Mesothelial cell of epicardium (in vitro differentiated cells): ENCODE results near the gene ASCC1. TPM values are rescaled to one million over a fixed set of nuclear protein-coding genes. Genes with fewer than 3 reads are reported as not detected.

Experiments
- DNase-seq, 2 experiments: peaks; one replicate each; pipeline ENCODE4 v3.0.0; 2021; ENCODE audit warnings: low spot score in 2 of 2; ENCODE audit not compliant: unreplicated experiment in 2 of 2
- H3K27ac Mint-ChIP-seq: 2 replicates; pipeline ENCODE4 v1.8.0; 2021; ENCODE audit warnings: mixed read lengths
- H3K27me3 Mint-ChIP-seq: 2 replicates; pipeline ENCODE4 v1.8.0; 2021; ENCODE audit warnings: low read depth, mixed read lengths
- H3K36me3 Mint-ChIP-seq: 2 replicates; pipeline ENCODE4 v1.8.0; 2021; ENCODE audit warnings: mixed read lengths
- H3K4me1 Mint-ChIP-seq: 2 replicates; pipeline ENCODE4 v1.8.0; 2021; ENCODE audit warnings: mixed read lengths
- H3K4me3 Mint-ChIP-seq: 2 replicates; pipeline ENCODE4 v1.8.0; 2021; ENCODE audit warnings: mild to moderate bottlenecking, moderate library complexity, mixed read lengths
- H3K9me3 Mint-ChIP-seq: 2 replicates; pipeline ENCODE4 v1.8.0; 2021; ENCODE audit warnings: mixed read lengths
- total RNA-seq: library from RNA; stranded (reverse); gene quantifications from 3 replicates; pipeline ENCODE4 v1.2.1, GENCODE V29; 2021
- TF ChIP-seq, protein P1 (sequence below): fragments of 200-600 bp; sonication (generic); IDR thresholded peaks from one replicate; pipeline ENCODE4 v1.5.0; 2021; ENCODE audit warnings: antibody characterized with exemption; ENCODE audit not compliant: unreplicated experiment

The ASCC1 gene
- total RNA-seq, 1 donor from 2014 or later: 36.6 TPM

DNA sequence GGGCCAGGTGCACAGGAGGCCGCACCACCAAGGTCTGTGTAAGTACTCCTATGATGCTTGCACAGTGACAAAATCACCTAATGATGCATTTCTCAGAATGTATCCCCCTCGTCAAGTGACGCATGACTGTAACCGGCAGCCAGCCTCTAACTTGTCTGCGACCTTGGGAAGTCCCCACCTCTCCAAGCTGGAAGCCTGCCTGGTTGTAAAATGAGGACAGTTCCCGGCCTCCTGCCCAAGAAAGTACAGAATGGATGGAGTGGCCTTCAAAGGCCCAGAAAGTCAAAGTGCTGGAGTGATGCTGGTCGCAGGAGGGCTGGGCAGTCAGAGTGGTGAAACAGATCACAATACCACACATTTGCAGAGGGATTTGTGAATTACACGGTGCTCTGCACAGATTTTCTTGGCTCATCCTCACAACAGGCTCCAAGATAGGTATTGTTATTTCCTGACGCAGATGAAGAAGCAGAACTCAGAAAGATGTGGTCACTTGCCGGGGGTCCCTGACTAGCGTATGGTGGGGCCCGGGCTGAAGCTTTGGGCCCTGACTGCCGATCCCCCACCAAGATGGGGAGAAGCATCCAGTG, 150.5 kb downstream of the ASCC1 start:
- no peaks in the 10 kb centered on the region for H3K36me3 Mint-ChIP-seq
- H3K9me3 Mint-ChIP-seq: no peaks in the 10 kb centered on the region
- TF ChIP-seq, protein P1, sequence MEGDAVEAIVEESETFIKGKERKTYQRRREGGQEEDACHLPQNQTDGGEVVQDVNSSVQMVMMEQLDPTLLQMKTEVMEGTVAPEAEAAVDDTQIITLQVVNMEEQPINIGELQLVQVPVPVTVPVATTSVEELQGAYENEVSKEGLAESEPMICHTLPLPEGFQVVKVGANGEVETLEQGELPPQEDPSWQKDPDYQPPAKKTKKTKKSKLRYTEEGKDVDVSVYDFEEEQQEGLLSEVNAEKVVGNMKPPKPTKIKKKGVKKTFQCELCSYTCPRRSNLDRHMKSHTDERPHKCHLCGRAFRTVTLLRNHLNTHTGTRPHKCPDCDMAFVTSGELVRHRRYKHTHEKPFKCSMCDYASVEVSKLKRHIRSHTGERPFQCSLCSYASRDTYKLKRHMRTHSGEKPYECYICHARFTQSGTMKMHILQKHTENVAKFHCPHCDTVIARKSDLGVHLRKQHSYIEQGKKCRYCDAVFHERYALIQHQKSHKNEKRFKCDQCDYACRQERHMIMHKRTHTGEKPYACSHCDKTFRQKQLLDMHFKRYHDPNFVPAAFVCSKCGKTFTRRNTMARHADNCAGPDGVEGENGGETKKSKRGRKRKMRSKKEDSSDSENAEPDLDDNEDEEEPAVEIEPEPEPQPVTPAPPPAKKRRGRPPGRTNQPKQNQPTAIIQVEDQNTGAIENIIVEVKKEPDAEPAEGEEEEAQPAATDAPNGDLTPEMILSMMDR: no peak
- no peaks in the 10 kb centered on the region for H3K27me3 Mint-ChIP-seq
- H3K4me3 Mint-ChIP-seq: no peak overlapping the region
- H3K27ac Mint-ChIP-seq: no peak overlapping the region
- no peak for DNase-seq
- peaks cover 16% of the 10 kb centered on the region for H3K4me1 Mint-ChIP-seq

DNA sequence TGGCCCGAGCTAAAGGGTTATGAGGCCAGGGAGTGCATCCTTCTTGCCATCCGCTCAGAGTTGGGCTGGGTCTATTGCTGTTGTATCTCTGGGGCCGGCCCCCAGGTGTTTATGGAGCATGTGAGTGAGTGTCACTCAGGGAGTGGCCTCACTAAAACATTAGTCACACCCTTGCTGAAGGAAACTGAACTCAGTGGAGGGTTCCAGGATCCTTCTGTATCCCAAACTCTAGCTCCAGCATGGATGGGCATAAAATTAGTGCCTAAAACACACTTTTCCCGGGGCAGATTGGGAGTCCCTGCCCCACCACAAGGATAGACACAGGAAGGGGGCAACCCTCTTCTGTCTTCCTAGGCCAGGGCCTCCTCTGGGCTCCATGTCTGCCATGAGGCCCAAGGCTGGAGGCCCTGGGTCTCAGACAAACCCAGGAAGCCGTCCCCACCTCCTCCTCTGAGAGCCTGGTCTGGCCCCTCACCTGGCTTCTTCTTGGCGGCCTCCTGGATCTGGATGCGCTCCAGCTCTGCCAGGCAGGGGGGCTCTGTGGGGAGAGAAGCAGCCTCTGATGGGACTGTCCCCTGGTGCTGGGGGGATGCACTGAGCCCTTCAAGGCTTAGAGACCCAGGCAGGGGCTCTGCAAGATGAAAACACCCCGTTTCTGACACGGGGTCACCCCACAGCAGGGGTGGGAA, 152.2 kb downstream of the ASCC1 start:
- no peaks in the 10 kb centered on the region for H3K27me3 Mint-ChIP-seq
- H3K27ac Mint-ChIP-seq: no peak overlapping the region

DNA sequence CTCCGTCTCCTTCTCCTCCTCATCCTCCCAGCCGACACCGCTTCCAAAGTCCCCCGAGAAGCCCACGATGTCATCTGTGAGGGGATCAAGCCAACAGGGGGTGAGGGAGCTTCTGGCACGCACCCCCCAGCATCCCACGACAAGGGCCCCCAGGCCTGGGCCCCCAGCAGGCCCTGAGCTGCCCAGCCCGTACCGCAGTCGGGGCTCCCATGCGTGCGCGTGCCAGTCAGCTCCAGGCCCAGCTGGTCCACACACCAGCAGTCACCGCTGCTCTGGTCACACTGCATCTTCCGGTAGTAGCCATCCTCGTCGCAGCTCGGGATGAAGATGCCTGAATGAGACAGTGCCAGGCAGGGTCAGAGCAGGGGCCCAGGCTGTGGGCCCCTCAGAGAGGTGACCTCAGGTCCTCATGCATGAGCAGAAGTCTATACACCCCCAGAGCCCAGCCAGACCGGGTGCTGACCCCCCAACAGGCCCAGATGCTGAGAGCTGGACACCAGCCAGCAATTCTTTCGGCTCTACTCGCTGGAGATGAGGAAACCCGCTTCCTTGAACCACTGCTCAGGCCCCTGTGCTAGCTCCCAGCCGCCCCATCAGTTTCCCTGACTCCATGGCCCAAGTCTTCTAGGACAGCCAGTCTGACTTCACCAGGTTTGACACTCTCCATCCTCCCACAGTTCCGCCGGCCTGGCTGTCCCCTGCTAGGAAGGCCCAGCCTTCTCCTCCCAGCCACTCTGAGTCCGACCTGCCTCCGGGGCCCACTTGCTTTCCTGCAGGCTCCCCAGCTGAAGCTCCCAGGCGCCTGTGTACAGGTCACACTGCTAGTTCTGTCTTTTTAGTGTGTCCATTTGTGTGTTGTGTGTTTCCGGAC, 153.0 kb downstream of the ASCC1 start:
- TF ChIP-seq, protein P1: no peak
- Mint-ChIP-seq H3K9me3 (no peaks in the 10 kb centered on the region), H3K27ac (no peak overlapping the region), H3K4me1 (peaks cover 3% of the 10 kb centered on the region), H3K27me3 (no peaks in the 10 kb centered on the region), H3K4me3 (no peak overlapping the region), H3K36me3 (no peaks in the 10 kb centered on the region)
- DNase-seq: no peak

More for the DNA sequence above, 152.2 kb downstream of the ASCC1 start:
- Mint-ChIP-seq H3K4me3 (no peak overlapping the region), H3K36me3 (no peaks in the 10 kb centered on the region), H3K4me1 (peaks cover 7% of the 10 kb centered on the region), H3K9me3 (no peaks in the 10 kb centered on the region)
- DNase-seq: no peak
- TF ChIP-seq, protein P1: no peak

DNA sequence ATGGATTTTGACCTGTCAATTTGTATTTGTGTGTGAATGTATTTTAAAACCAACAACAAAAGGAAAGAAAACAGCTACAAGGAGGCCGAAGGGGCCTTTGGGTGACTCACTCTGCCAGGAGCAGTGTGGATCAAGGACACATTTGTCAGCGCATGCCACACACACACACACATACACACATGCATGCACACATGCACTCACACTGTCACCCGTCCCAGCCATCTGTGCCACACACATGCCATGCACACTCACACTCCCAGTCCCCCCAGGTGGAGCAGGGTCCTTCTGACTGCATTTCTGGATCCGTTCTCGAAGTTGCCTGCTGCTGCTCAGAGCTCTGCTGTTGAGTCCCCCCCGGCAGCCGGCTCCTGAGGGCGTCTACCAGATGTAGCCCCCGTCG, 153.7 kb downstream of the ASCC1 start:
- H3K27ac Mint-ChIP-seq: no peak overlapping the region

DNA sequence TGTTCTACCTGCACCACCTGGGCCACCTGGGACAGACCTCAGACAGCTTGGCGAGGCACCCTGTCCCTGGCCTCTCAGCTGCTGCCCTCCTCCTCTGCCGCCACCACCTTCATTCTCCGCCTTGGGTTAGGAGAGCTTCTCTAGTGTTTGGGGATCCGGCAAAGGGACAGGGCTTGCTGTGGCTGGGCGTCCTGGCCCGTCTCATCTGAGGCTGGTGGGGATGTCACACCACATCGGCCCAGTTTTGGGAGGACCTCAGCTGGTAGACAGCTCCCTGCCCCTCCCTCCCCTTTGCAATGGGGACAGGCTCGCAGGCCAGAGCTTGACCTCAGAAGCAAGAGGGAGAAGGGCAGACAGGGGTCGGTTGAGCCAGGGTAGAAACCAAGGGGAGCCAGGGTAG, 154.1 kb downstream of the ASCC1 start:
- H3K36me3 Mint-ChIP-seq: no peaks in the 10 kb centered on the region
- no peak for DNase-seq
- H3K9me3 Mint-ChIP-seq: no peaks in the 10 kb centered on the region
- H3K4me1 Mint-ChIP-seq: peaks cover 8% of the 10 kb centered on the region
- H3K4me3 Mint-ChIP-seq: no peak overlapping the region
- TF ChIP-seq, protein P1: no peak
- no peak overlapping the region for H3K27ac Mint-ChIP-seq
- no peaks in the 10 kb centered on the region for H3K27me3 Mint-ChIP-seq

More for the DNA sequence above, 153.7 kb downstream of the ASCC1 start:
- H3K9me3 Mint-ChIP-seq: no peaks in the 10 kb centered on the region
- H3K36me3 Mint-ChIP-seq: no peaks in the 10 kb centered on the region
- H3K4me1 Mint-ChIP-seq: peaks cover 7% of the 10 kb centered on the region
- H3K27me3 Mint-ChIP-seq: no peaks in the 10 kb centered on the region
- H3K4me3 Mint-ChIP-seq: no peak overlapping the region
- no peak for DNase-seq
- TF ChIP-seq, protein P1: no peak
